Activated CD4-positive, alpha-beta memory T cell treated with anti-CD3 and anti-CD28 coated beads for 36 hours (primary cell): Measurements from ENCODE around the gene DNAH6. TPM values are rescaled to one million over a fixed set of nuclear protein-coding genes. Genes with fewer than 3 reads are reported as not detected.
"Not testable (repeated sequence)": the region's sequence is repeated elsewhere in the genome, so short reads cannot be mapped to it uniquely, and the experiment has no call there.

Source experiments
- CTCF ChIA-PET: fragments of 350-600 bp; sonication (Branson Sonifier 250); formaldehyde crosslinking; loops from one replicate; lab custom pipeline; 2021; ENCODE audit warnings: antibody characterized with exemption, inconsistent platforms; lab: Charles Lee
- POLR2A ChIA-PET: fragments of 350-600 bp; sonication (Branson Sonifier 250); formaldehyde crosslinking; loops from one replicate; lab custom pipeline; 2021; ENCODE audit warnings: antibody characterized with exemption; lab: Charles Lee
- DNase-seq: peaks from one replicate; pipeline ENCODE4 v3.0.0-alpha.2; 2020
- H3K27ac Mint-ChIP-seq: one replicate; pipeline ENCODE4 v1.8.0; 2021; ENCODE audit warnings: mixed read lengths
- H3K27me3 Mint-ChIP-seq: one replicate; pipeline ENCODE4 v1.8.0; 2021; ENCODE audit warnings: mixed read lengths
- H3K36me3 Mint-ChIP-seq: one replicate; pipeline ENCODE4 v1.8.0; 2021; ENCODE audit warnings: mixed read lengths
- H3K4me1 Mint-ChIP-seq: one replicate; pipeline ENCODE4 v1.8.0; 2021; ENCODE audit warnings: low read depth, mixed read lengths
- H3K4me3 Mint-ChIP-seq: one replicate; pipeline ENCODE4 v1.8.0; 2021; ENCODE audit warnings: mild to moderate bottlenecking, mixed read lengths
- H3K9me3 Mint-ChIP-seq: one replicate; pipeline ENCODE4 v1.8.0; 2021; ENCODE audit warnings: mixed read lengths
- intact Hi-C: fragments of 100-400 bp; cut with micrococcal nuclease; formaldehyde crosslinking; loops from one replicate; pipeline ENCODE4 v1.15.1; 2023
- total RNA-seq, 2 experiments: library from RNA; stranded (reverse); gene quantifications; one replicate each; pipeline ENCODE4 v1.2.3, GENCODE V29; 2021

Gene DNAH6
- total RNA-seq, 2 experiments from 2014 or later = 0.33 to 0.85 TPM

GRCh38 chr2:84511024-84511423 is 5.3 kb upstream of the DNAH6 start:
- H3K27ac Mint-ChIP-seq, H3K36me3 Mint-ChIP-seq, H3K4me3 Mint-ChIP-seq, POLR2A ChIA-PET, H3K4me1 Mint-ChIP-seq, intact Hi-C loops, H3K27me3 Mint-ChIP-seq, H3K9me3 Mint-ChIP-seq: not testable (repeated sequence)
- CTCF ChIA-PET = interaction anchor here (1.3 kb wide), 1 partner anchor 231 kb away, joined by 3 read pairs; no protein-coding TSS in a partner anchor
- DNase-seq = peak; percentile 33

GRCh38 chr2:84515788-84516187 is 510 bp upstream of the DNAH6 start:
- Mint-ChIP-seq H3K27me3 (no peaks in the 10 kb centered on the region), H3K27ac (no peak overlapping the region), H3K4me3 (peak overlapping the region; percentile 84), H3K36me3 (peaks cover 4% of the 10 kb centered on the region), H3K9me3 (peaks cover 7% of the 10 kb centered on the region), H3K4me1 (peaks cover 23% of the 10 kb centered on the region)
- CTCF ChIA-PET = interaction anchor here (0.9 to 1.7 kb wide), 4 partner anchors 11 to 410 kb away, joined by 3 to 6 read pairs (median 4); partner anchors contain the start of gene TMSB10
- POLR2A ChIA-PET = no interaction called here
- DNase-seq = no peak
- intact Hi-C loops = loop anchor here (2.0 to 5.0 kb wide), 4 partner anchors 57 to 412 kb away; partner anchors contain the start of genes SUCLG1 and TRABD2A

- Mint-ChIP-seq H3K27ac (no peak overlapping the region), H3K36me3 (peaks cover 5% of the 10 kb centered on the region), H3K27me3 (no peaks in the 10 kb centered on the region), H3K4me1 (peaks cover 20% of the 10 kb centered on the region), H3K9me3 (peaks cover 6% of the 10 kb centered on the region), H3K4me3 (no peak overlapping the region)
- ChIA-PET CTCF (interaction anchor here (1.2 kb wide), 1 partner anchor 407 kb away, joined by 3 read pairs; no protein-coding TSS in a partner anchor), POLR2A (no interaction called here)
- intact Hi-C loops = loop anchor here (5.0 kb wide), 3 partner anchors 348 to 408 kb away; partner anchors contain the start of gene TRABD2A
- no peak for DNase-seq
Observed at GRCh38 chr2:84519332-84519957, 3.1 kb downstream of the DNAH6 start.

- CTCF ChIA-PET = interaction anchor here (0.6 to 2.5 kb wide), 7 partner anchors 10 to 758 kb away, joined by 3 to 7 read pairs (median 4); partner anchors contain the start of genes DNAH6 and TRABD2A
- no peak for DNase-seq
- intact Hi-C loops = loop anchor here (1.0 kb wide), 1 partner anchor 356 kb away; no protein-coding TSS in a partner anchor
- H3K36me3 Mint-ChIP-seq = peaks cover under 1% of the 10 kb centered on the region
- no peaks in the 10 kb centered on the region for H3K27me3 Mint-ChIP-seq
- peaks cover 2% of the 10 kb centered on the region for H3K9me3 Mint-ChIP-seq
- H3K4me1 Mint-ChIP-seq = peaks cover 17% of the 10 kb centered on the region
- POLR2A ChIA-PET = no interaction called here
- H3K27ac Mint-ChIP-seq = no peak overlapping the region
- H3K4me3 Mint-ChIP-seq = no peak overlapping the region
Observed at GRCh38 chr2:84526562-84526961, 10.3 kb downstream of the DNAH6 start.

- Mint-ChIP-seq H3K9me3 (no peaks in the 10 kb centered on the region), H3K4me1 (peaks cover 17% of the 10 kb centered on the region), H3K36me3 (no peaks in the 10 kb centered on the region), H3K27ac (no peak overlapping the region), H3K27me3 (no peaks in the 10 kb centered on the region), H3K4me3 (no peak overlapping the region)
- no peak for DNase-seq
- ChIA-PET POLR2A (no interaction called here), CTCF (interaction anchor here (1.3 to 2.5 kb wide), 4 partner anchors 11 to 398 kb away, joined by 4 to 7 read pairs (median 6); partner anchors contain the start of genes DNAH6 and TRABD2A)
- intact Hi-C loops = no loop called here
Observed at GRCh38 chr2:84527137-84528129, 11.1 kb downstream of the DNAH6 start.

GRCh38 chr2:84532291-84532690 is 16.0 kb downstream of the DNAH6 start:
- Mint-ChIP-seq H3K9me3 (no peaks in the 10 kb centered on the region), H3K27me3 (no peaks in the 10 kb centered on the region), H3K4me1 (peaks cover 9% of the 10 kb centered on the region), H3K27ac (no peak overlapping the region), H3K36me3 (no peaks in the 10 kb centered on the region), H3K4me3 (no peak overlapping the region)
- intact Hi-C loops = no loop called here
- ChIA-PET CTCF (no interaction called here), POLR2A (no interaction called here)
- DNase-seq = no peak

GRCh38 chr2:84534225-84534624 is 17.9 kb downstream of the DNAH6 start:
- H3K27me3 Mint-ChIP-seq = no peaks in the 10 kb centered on the region
- intact Hi-C loops = no loop called here
- ChIA-PET CTCF (interaction anchor here (0.7 kb wide), 1 partner anchor 41 kb away, joined by 6 read pairs; no protein-coding TSS in a partner anchor), POLR2A (no interaction called here)
- no peak overlapping the region for H3K4me3 Mint-ChIP-seq
- H3K27ac Mint-ChIP-seq = no peak overlapping the region
- no peak for DNase-seq
- H3K36me3 Mint-ChIP-seq = no peaks in the 10 kb centered on the region
- peaks cover 6% of the 10 kb centered on the region for H3K4me1 Mint-ChIP-seq
- H3K9me3 Mint-ChIP-seq = no peaks in the 10 kb centered on the region

GRCh38 chr2:84537251-84537650 is 21.0 kb downstream of the DNAH6 start:
- CTCF ChIA-PET = no interaction called here

GRCh38 chr2:84539729-84540128 is 23.4 kb downstream of the DNAH6 start:
- no peaks in the 10 kb centered on the region for H3K9me3 Mint-ChIP-seq
- CTCF ChIA-PET = no interaction called here
- no peaks in the 10 kb centered on the region for H3K36me3 Mint-ChIP-seq
- no peaks in the 10 kb centered on the region for H3K27me3 Mint-ChIP-seq
- POLR2A ChIA-PET = no interaction called here
- intact Hi-C loops = no loop called here
- DNase-seq = no peak
- H3K4me1 Mint-ChIP-seq = peaks cover 14% of the 10 kb centered on the region
- H3K4me3 Mint-ChIP-seq = no peak overlapping the region
- H3K27ac Mint-ChIP-seq = no peak overlapping the region

More at GRCh38 chr2:84537251-84537650, 21.0 kb downstream of the DNAH6 start:
- no peak for DNase-seq
- Mint-ChIP-seq H3K9me3 (no peaks in the 10 kb centered on the region), H3K27me3 (no peaks in the 10 kb centered on the region), H3K4me1 (peaks cover 17% of the 10 kb centered on the region), H3K27ac (no peak overlapping the region), H3K4me3 (no peak overlapping the region), H3K36me3 (no peaks in the 10 kb centered on the region)
- POLR2A ChIA-PET = no interaction called here
- intact Hi-C loops = no loop called here

- H3K4me3 Mint-ChIP-seq = no peak overlapping the region
- no peaks in the 10 kb centered on the region for H3K36me3 Mint-ChIP-seq
- H3K27me3 Mint-ChIP-seq = no peaks in the 10 kb centered on the region
- no peaks in the 10 kb centered on the region for H3K9me3 Mint-ChIP-seq
- no peak for DNase-seq
- ChIA-PET POLR2A (no interaction called here), CTCF (no interaction called here)
- no peak overlapping the region for H3K27ac Mint-ChIP-seq
- H3K4me1 Mint-ChIP-seq = peaks cover 3% of the 10 kb centered on the region
- intact Hi-C loops = no loop called here
Observed at GRCh38 chr2:84545005-84545404, 28.7 kb downstream of the DNAH6 start.

GRCh38 chr2:84546551-84546950 is 30.3 kb downstream of the DNAH6 start:
- H3K4me3 Mint-ChIP-seq = no peak overlapping the region
- no peaks in the 10 kb centered on the region for H3K4me1 Mint-ChIP-seq
- no peaks in the 10 kb centered on the region for H3K27me3 Mint-ChIP-seq
- intact Hi-C loops = no loop called here
- ChIA-PET CTCF (no interaction called here), POLR2A (no interaction called here)
- no peaks in the 10 kb centered on the region for H3K36me3 Mint-ChIP-seq
- no peaks in the 10 kb centered on the region for H3K9me3 Mint-ChIP-seq
- DNase-seq = no peak
- no peak overlapping the region for H3K27ac Mint-ChIP-seq

- Mint-ChIP-seq H3K27me3 (no peaks in the 10 kb centered on the region), H3K36me3 (no peaks in the 10 kb centered on the region), H3K4me1 (no peaks in the 10 kb centered on the region), H3K4me3 (no peak overlapping the region), H3K9me3 (no peaks in the 10 kb centered on the region), H3K27ac (no peak overlapping the region)
- ChIA-PET CTCF (no interaction called here), POLR2A (no interaction called here)
- intact Hi-C loops = no loop called here
- DNase-seq = no peak
Observed at GRCh38 chr2:84548303-84548702, 32.0 kb downstream of the DNAH6 start.
